Kidney epithelial cell (primary cell): Measurements from ENCODE around the gene EIF2S2. TPM values are rescaled to one million over a fixed set of nuclear protein-coding genes. Genes with fewer than 3 reads are reported as not detected.
A peak's percentile ranks its signal among the peaks of the same experiment; 100 is the strongest.

ENCODE experiments used
- DNase-seq: peaks from one replicate; pipeline ENCODE4 v3.0.0-alpha.2; 2010; ENCODE audit warnings: low read depth
- H3K27me3 ChIP-seq: 2 replicates; pipeline ENCODE4 v1.6.0; 2011; ENCODE audit warnings: low read length; ENCODE audit not compliant: control insufficient read depth, insufficient read depth
- H3K36me3 ChIP-seq: 2 replicates; pipeline ENCODE4 v1.5.1; 2011; ENCODE audit warnings: low read length; ENCODE audit not compliant: control insufficient read depth, insufficient read depth
- H3K4me3 ChIP-seq: 2 replicates; pipeline ENCODE4 v1.5.1; 2011; ENCODE audit warnings: low read depth, mild to moderate bottlenecking, control low read depth, low read length
- CTCF ChIP-seq: IDR thresholded peaks from 2 replicates; pipeline ENCODE4 v1.5.1; 2011; ENCODE audit warnings: mild to moderate bottlenecking, moderate library complexity, low read length, control low read depth, inconsistent platforms; ENCODE audit not compliant: insufficient read depth, poor library complexity, severe bottlenecking
- total RNA-seq: library from RNA; depleted of rRNA; stranded (reverse); fragments of >200 nt; gene quantifications from 2 replicates; pipeline ENCODE4 v1.2.3, GENCODE V29; 2015

EIF2S2 gene
- total RNA-seq, 1 donor from 2014 or later, result 132 TPM

GRCh38 chr20:34120213-34120612 lies 8.2 kb upstream of the EIF2S2 start:
- TF ChIP-seq CTCF, result no peak

GRCh38 chr20:34115232-34115631 lies 3.2 kb upstream of the EIF2S2 start:
- no peak for TF ChIP-seq CTCF
- DNase-seq, result no peak

More at GRCh38 chr20:34120213-34120612, 8.2 kb upstream of the EIF2S2 start:
- Histone ChIP-seq H3K36me3 (no peaks in the 10 kb centered on the region), H3K27me3 (no peaks in the 10 kb centered on the region), H3K4me3 (no peak overlapping the region)
- DNase-seq, result no peak

GRCh38 chr20:34114809-34115208 lies 2.8 kb upstream of the EIF2S2 start:
- Histone ChIP-seq H3K36me3 (no peaks in the 10 kb centered on the region), H3K27me3 (no peaks in the 10 kb centered on the region), H3K4me3 (no peak overlapping the region)
- TF ChIP-seq CTCF, result no peak
- no peak for DNase-seq

More at GRCh38 chr20:34115232-34115631, 3.2 kb upstream of the EIF2S2 start:
- Histone ChIP-seq H3K4me3 (no peak overlapping the region), H3K27me3 (no peaks in the 10 kb centered on the region), H3K36me3 (no peaks in the 10 kb centered on the region)

- no peaks in the 10 kb centered on the region for H3K27me3 ChIP-seq
- H3K36me3 ChIP-seq, result no peaks in the 10 kb centered on the region
- peak overlapping the region; percentile 94 for H3K4me3 ChIP-seq
- TF ChIP-seq CTCF, result no peak
- no peak for DNase-seq
These were observed 608 bp upstream of the EIF2S2 start for GRCh38 chr20:34112600-34113101.

- Histone ChIP-seq H3K27me3 (no peaks in the 10 kb centered on the region), H3K36me3 (no peaks in the 10 kb centered on the region), H3K4me3 (peak overlapping the region; percentile 94)
- no peak for DNase-seq
- no peak for TF ChIP-seq CTCF
These were observed 1.1 kb downstream of the EIF2S2 start for GRCh38 chr20:34110745-34111641.
